DLD1 (cell line): ENCODE results near the gene RHOF.

Experiments
- in situ Hi-C: cut with HindIII; loops from 2 replicates; pipeline ENCODE4 v1.10.0; 2017; ENCODE audit warnings: low sequenced_read_pairs

RHOF gene

GRCh38 chr12:121820056-121820455 is 26.6 kb upstream of the RHOF start:
- in situ Hi-C loops, result no loop called here

- in situ Hi-C loops, result no loop called here
Measured at GRCh38 chr12:121819212-121819949, 25.9 kb upstream of the RHOF start.

GRCh38 chr12:121817648-121818043 is 24.2 kb upstream of the RHOF start:
- in situ Hi-C loops, result no loop called here

GRCh38 chr12:121816925-121817647 is 23.6 kb upstream of the RHOF start:
- in situ Hi-C loops, result no loop called here

GRCh38 chr12:121815263-121815662 is 21.8 kb upstream of the RHOF start:
- in situ Hi-C loops, result no loop called here

- in situ Hi-C loops, result no loop called here
Measured at GRCh38 chr12:121814429-121815119, 21.1 kb upstream of the RHOF start.

- in situ Hi-C loops, result no loop called here
Measured at GRCh38 chr12:121813951-121814350, 20.5 kb upstream of the RHOF start.

GRCh38 chr12:121812921-121813896 is 19.7 kb upstream of the RHOF start:
- in situ Hi-C loops, result no loop called here

GRCh38 chr12:121812320-121812871 is 18.9 kb upstream of the RHOF start:
- in situ Hi-C loops, result no loop called here

- in situ Hi-C loops, result no loop called here
Measured at GRCh38 chr12:121811434-121812319, 18.2 kb upstream of the RHOF start.

- in situ Hi-C loops, result no loop called here
Measured at GRCh38 chr12:121810833-121811433, 17.4 kb upstream of the RHOF start.

- in situ Hi-C loops, result no loop called here
Measured at GRCh38 chr12:121810234-121810817, 16.8 kb upstream of the RHOF start.

- in situ Hi-C loops, result no loop called here
Measured at GRCh38 chr12:121809712-121810116, 16.2 kb upstream of the RHOF start.

- in situ Hi-C loops, result no loop called here
Measured at GRCh38 chr12:121808623-121809022, 15.1 kb upstream of the RHOF start.

GRCh38 chr12:121807642-121808347 is 14.3 kb upstream of the RHOF start:
- in situ Hi-C loops, result no loop called here

- in situ Hi-C loops, result no loop called here
Measured at GRCh38 chr12:121806546-121807423, 13.3 kb upstream of the RHOF start.

GRCh38 chr12:121806009-121806545 is 12.6 kb upstream of the RHOF start:
- in situ Hi-C loops, result no loop called here
